GM21390 (cell line): Measurements from ENCODE around the gene RPP14.
"Not testable (repeated sequence)": the region's sequence is repeated elsewhere in the genome, so short reads cannot be mapped to it uniquely, and the experiment has no call there.

Experiments used
- ATAC-seq: cut with Tn5 transposase; IDR thresholded peaks from one replicate; pipeline ENCODE4 v1.9.1; 2021; ENCODE audit not compliant: unreplicated experiment

RPP14 gene

GRCh38 chr3:58305882-58306711, at the start of gene RPP14, which contains the start of gene HTD2:
RPP14 (plus strand) TSS chr3:58306245; CDS start chr3:58310330, 4,085 bp downstream.
HTD2 (plus strand) TSS chr3:58306520; CDS start chr3:58317614, 11,094 bp downstream.
- peak; percentile 90 for ATAC-seq

- ATAC-seq: no peak
Measured at GRCh38 chr3:58256511-58256910, 49.5 kb upstream of the RPP14 start.

GRCh38 chr3:58258392-58259055, 47.5 kb upstream of the RPP14 start:
- ATAC-seq: no peak

- no peak for ATAC-seq
Measured at GRCh38 chr3:58260261-58260731, 45.7 kb upstream of the RPP14 start.

- no peak for ATAC-seq
Measured at GRCh38 chr3:58260733-58261132, 45.3 kb upstream of the RPP14 start.

GRCh38 chr3:58261954-58262666, 43.9 kb upstream of the RPP14 start:
- peak; percentile 48 for ATAC-seq

- no peak for ATAC-seq
Measured at GRCh38 chr3:58266577-58266976, 39.5 kb upstream of the RPP14 start.

GRCh38 chr3:58267543-58267942, 38.5 kb upstream of the RPP14 start:
- not testable (repeated sequence) for ATAC-seq

GRCh38 chr3:58269356-58269755, 36.7 kb upstream of the RPP14 start:
- no peak for ATAC-seq

- no peak for ATAC-seq
Measured at GRCh38 chr3:58270485-58270884, 35.6 kb upstream of the RPP14 start.

GRCh38 chr3:58271901-58272501, 34.0 kb upstream of the RPP14 start:
- no peak for ATAC-seq

- no peak for ATAC-seq
Measured at GRCh38 chr3:58272891-58273290, 33.2 kb upstream of the RPP14 start.

- ATAC-seq: not testable (repeated sequence)
Measured at GRCh38 chr3:58273362-58273761, 32.7 kb upstream of the RPP14 start.

- ATAC-seq: no peak
Measured at GRCh38 chr3:58274027-58274614, 31.9 kb upstream of the RPP14 start.

GRCh38 chr3:58281069-58281468, 25.0 kb upstream of the RPP14 start:
- ATAC-seq: no peak

GRCh38 chr3:58285334-58285733, 20.7 kb upstream of the RPP14 start:
- no peak for ATAC-seq

GRCh38 chr3:58287354-58287753, 18.7 kb upstream of the RPP14 start:
- ATAC-seq: no peak

GRCh38 chr3:58288011-58288728, 17.9 kb upstream of the RPP14 start:
- ATAC-seq: no peak

GRCh38 chr3:58288964-58289613, 17.0 kb upstream of the RPP14 start:
- ATAC-seq: not testable (repeated sequence)
